Epithelial cell of esophagus (primary cell): ENCODE data around the gene CDKL4.
"Not testable (repeated sequence)": the region's sequence is repeated elsewhere in the genome, so short reads cannot be mapped to it uniquely, and the experiment has no call there.

ENCODE experiments used
- DNase-seq: peaks from one replicate; pipeline ENCODE4 v3.0.0; 2010; ENCODE audit warnings: low read depth
- H3K4me3 ChIP-seq: 2 replicates; pipeline ENCODE4 v1.5.1; 2011; ENCODE audit warnings: mild to moderate bottlenecking, low read length, control low read depth
- TF ChIP-seq, protein P1 (sequence below): IDR thresholded peaks from 2 replicates; pipeline ENCODE4 v1.5.1; 2011; ENCODE audit warnings: low read depth, mild to moderate bottlenecking, low read length, control low read depth, inconsistent platforms; ENCODE audit not compliant: insufficient read depth; ENCODE audit errors: missing control alignments

CDKL4 gene

DNA sequence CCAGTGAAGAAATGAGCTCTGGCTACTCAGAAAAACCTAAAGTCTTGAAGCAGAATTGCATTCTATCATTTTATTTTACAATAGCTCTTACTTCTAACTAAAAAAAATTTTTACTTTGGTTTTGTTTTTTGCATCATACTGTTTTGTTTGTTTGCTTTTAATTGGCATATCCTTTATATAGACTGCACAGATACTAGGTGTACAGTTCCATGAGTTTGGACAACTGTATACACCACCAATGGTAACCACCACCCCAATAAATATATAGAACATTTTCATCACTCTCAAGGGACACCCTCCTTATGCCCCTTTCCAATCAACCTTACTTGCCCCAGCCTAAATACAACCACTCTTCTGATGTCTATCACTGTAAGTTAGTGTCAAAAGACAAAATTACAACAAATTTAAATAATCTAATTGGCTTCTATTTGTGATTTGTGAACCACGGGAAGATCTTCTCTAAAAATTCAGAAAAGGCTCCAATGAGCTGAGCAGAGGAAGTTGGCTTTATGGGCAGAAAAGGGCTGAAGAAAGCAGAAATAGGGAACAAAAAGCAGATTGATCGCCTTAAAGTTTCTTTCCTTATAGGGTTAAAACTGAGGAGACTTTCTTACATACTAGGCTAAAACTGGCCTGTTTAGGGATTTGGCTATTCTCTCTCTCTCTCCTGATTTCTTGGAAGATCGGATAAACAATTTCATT lies 100.7 kb downstream of the CDKL4 start:
- TF ChIP-seq, protein P1, sequence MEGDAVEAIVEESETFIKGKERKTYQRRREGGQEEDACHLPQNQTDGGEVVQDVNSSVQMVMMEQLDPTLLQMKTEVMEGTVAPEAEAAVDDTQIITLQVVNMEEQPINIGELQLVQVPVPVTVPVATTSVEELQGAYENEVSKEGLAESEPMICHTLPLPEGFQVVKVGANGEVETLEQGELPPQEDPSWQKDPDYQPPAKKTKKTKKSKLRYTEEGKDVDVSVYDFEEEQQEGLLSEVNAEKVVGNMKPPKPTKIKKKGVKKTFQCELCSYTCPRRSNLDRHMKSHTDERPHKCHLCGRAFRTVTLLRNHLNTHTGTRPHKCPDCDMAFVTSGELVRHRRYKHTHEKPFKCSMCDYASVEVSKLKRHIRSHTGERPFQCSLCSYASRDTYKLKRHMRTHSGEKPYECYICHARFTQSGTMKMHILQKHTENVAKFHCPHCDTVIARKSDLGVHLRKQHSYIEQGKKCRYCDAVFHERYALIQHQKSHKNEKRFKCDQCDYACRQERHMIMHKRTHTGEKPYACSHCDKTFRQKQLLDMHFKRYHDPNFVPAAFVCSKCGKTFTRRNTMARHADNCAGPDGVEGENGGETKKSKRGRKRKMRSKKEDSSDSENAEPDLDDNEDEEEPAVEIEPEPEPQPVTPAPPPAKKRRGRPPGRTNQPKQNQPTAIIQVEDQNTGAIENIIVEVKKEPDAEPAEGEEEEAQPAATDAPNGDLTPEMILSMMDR = no peak
- no peak for DNase-seq

DNA sequence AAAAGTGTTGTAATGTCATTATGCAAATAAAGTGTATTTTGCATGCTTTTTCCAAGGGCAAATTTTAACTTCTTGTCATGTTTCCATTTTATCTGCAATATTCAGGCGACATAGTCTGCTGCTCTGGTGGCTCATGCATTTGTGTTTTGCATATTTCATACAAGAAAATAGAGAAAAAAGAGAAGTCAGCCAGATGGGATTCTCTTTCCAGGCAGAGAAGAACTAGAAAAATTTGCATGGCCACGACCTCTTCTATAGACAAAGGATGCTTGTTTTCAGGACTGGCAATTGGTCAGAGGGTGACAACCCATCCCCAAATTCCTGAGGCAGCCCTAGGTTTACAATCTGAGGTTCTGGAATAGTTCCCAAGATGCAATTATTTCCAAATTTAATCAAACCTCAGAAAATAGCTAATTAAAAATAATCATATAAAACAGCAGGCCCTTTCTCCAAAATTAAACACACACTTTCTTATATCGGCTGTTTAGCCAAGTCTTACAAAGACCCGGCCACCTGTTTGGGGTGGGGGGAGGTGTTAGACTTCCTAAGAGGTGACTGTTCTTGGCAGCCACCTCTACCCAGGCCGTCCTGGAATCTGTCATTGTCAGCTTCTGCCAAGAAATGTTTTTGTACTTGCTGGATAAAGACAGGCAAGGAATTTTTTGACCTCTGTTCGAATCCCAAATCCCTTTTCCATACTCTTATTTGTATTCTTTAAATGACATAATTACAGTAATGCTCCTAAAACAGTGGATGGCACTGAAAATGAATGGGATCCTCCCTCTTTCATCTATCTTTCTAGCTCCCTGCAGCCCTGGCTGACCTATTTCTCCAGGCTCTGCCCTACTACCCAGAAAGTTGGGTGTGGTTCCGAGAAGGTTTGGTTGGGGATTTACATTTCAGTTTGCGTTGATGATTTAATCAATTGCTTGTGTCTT lies 102.2 kb downstream of the CDKL4 start:
- H3K4me3 ChIP-seq = no peak overlapping the region
- TF ChIP-seq, protein P1 = no peak
- no peak for DNase-seq

More for the DNA sequence above, 100.7 kb downstream of the CDKL4 start:
- no peak overlapping the region for H3K4me3 ChIP-seq

DNA sequence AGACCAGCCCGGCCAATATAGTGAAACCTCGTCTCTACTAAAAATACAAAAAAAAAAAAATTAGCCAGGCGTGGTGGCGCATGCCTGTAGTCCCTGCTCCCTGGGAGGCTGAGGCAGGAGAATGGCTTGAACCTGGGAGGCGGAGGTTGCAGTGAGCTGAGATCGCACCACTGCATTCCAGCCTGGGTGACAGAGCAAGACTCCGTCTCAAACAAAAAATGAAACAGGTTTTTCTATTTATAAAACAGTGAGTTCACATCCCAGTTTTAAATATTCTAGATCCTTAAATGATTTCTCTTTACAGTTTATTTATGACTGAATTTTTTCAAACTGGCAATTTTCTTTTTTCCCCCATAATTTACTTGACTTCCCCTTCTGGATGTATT lies 102.8 kb downstream of the CDKL4 start:
- not testable (repeated sequence) for DNase-seq, H3K4me3 ChIP-seq

DNA sequence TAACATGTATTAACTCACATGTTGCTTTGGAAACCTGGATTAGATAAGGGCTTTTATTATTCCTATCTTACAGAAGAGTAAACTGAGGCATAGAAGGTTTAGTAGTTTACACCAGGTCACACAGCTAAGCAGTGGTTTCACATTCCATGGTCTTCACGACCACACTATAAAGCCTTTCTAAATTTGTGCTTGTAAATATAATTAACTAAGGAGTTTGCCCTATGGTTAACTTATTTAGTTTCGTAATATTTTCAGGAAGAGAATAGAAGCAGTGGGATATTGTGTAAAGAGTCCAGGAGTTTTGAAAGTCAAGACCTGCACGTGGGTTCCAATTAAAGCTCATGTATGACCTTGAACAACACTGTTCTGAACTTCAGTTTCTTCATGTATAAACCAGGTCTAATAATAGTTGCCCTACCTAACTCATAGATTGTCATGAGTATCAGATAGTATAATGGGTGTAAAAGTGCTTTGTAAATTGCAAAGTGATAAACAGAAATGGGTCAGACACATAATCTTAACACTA lies 103.4 kb downstream of the CDKL4 start:
- DNase-seq = no peak
- TF ChIP-seq, protein P1 = no peak
- H3K4me3 ChIP-seq = no peak overlapping the region

DNA sequence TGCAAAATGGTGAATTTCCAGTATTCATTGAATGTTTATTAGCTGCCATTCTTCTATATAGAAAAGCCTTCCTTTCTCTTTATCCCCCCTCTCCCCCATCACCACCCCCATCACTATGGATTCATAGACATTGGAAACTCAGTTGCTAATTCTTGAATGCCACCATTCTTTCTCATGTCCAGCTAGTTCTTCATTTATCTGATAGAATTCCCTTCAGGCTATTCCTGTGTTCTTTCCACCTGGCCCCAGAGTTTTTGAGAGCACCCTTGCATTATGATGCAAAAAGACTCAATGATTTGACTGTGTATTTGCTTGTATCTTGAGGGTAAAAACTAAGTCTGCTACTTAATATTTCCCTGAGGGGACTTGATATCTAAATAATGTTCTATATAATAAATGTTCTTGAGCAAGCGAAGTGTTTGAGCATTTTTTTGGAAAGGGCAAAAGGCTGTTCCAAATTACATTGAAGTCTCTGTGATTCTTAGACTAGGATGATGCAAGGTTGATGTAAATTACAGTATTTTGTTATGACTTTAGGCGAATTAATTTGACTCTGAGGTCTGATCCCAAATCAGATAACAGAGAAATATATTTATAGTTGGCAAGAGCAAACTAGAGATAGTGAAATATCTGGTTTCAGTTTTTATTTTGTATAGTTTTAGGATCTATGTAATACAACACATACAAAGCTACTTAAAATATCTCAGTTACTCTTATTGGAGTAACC lies 104.1 kb downstream of the CDKL4 start:
- no peak for DNase-seq
- TF ChIP-seq, protein P1 = no peak
- no peak overlapping the region for H3K4me3 ChIP-seq

DNA sequence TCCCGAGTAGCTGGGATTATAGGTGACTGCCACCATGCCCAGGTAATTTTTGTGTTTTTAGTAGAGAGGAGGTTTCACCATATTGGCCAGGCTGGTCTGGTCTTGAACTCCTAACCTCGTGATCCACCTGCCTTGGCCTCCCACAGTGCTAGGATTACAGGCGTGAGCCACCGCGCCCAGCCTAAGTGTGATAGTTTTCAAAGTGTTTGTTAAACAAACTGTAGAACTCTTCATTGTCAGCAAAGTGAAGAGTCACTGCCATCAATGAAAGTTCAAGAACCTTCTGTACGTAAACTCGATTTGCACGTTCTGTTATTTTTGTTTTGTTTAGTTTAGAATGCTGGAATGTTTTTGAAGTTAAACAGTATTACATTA lies 104.9 kb downstream of the CDKL4 start:
- H3K4me3 ChIP-seq = no peak overlapping the region
- TF ChIP-seq, protein P1 = no peak
- no peak for DNase-seq

DNA sequence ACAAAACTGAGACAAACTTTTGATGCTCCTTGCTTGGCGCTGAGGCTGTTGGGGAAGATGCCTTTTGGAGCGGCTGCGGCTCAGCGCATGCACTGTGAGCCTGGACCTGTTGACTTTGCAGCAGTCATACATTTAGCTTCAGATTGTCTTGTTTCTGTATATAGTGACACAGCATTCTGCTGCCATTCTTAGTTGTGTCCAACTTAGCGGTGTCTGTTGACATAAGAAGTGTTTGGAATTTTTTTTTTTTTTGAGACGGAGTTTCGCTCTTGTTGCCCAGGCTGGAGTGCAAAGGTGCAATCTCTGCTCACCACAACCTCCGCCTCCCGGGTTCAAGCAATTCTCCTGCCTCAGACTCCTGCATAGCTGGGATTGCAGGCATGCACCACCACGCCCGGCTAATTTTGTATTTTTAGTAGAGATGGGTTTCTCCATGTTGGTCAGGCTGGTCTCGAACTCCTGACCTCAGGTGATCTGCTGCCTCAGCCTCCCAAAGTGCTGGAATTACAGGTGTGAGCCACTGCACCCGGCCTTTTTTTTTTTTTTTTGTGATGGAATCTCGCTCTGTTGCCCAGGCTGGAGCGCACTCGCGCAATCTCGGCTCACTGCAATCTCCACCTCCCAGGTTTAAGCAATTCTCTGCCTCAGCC lies 105.5 kb downstream of the CDKL4 start:
- not testable (repeated sequence) for H3K4me3 ChIP-seq, DNase-seq
